Liver (tissue), 9 donors: ENCODE data around the gene RBM47. TPM values are rescaled to one million over a fixed set of nuclear protein-coding genes. Genes with fewer than 3 reads are reported as not detected.

Source experiments
- DNase-seq: peaks from one replicate; pipeline ENCODE4 v3.0.0-alpha.2; 2017; ENCODE audit warnings: low spot score
- H3K27ac ChIP-seq, 2 donors: one replicate each; pipeline ENCODE4 v1.7.0; 2013; ENCODE audit warnings: inconsistent platforms in 2 of 2, low read length in 2 of 2, control low read depth in 1 of 2, low read depth in 1 of 2, mild to moderate bottlenecking in 1 of 2
- H3K27me3 ChIP-seq, 4 donors: one replicate each; pipeline versions ENCODE4 v1.6.1 to v1.7.0; 2013; ENCODE audit warnings: low read length in 3 of 4, inconsistent platforms in 1 of 4, mild to moderate bottlenecking in 1 of 4, moderate library complexity in 1 of 4; ENCODE audit not compliant: control insufficient read depth in 4 of 4, insufficient read depth in 4 of 4
- H3K36me3 ChIP-seq, 4 donors: one replicate each; pipeline versions ENCODE4 v1.6.1 to v1.7.0; 2013; ENCODE audit warnings: low read length in 3 of 4, mild to moderate bottlenecking in 3 of 4, low read depth in 1 of 4, moderate library complexity in 1 of 4; ENCODE audit not compliant: control insufficient read depth in 4 of 4, insufficient read depth in 3 of 4
- H3K4me1 ChIP-seq, 4 donors: one replicate each; pipeline versions ENCODE4 v1.6.1 to v1.7.0; 2013; ENCODE audit warnings: low read length in 3 of 4, mild to moderate bottlenecking in 3 of 4, moderate library complexity in 1 of 4; ENCODE audit not compliant: control insufficient read depth in 4 of 4, insufficient read depth in 4 of 4
- H3K4me3 ChIP-seq, 3 donors: one replicate each; pipeline versions ENCODE4 v1.6.1 to v1.7.0; 2013; ENCODE audit warnings: low read length in 3 of 3, control low read depth in 1 of 3, low read depth in 1 of 3, mild to moderate bottlenecking in 1 of 3
- H3K9ac ChIP-seq, 2 donors: one replicate each; pipeline ENCODE4 v1.7.0; 2013; ENCODE audit warnings: low read length in 2 of 2, mild to moderate bottlenecking in 2 of 2, moderate library complexity in 2 of 2, control low read depth in 1 of 2, low read depth in 1 of 2
- H3K9me3 ChIP-seq, 4 donors: one replicate each; pipeline versions ENCODE4 v1.6.1 to v1.7.0; 2013; ENCODE audit warnings: low read length in 3 of 4; ENCODE audit not compliant: control insufficient read depth in 4 of 4
- CTCF ChIP-seq: fragments of 150-350 bp; IDR thresholded peaks from 2 replicates; pipeline ENCODE4 v1.5.1; 2017; ENCODE audit warnings: improper control_type of control experiment, low read depth, low read length; ENCODE audit not compliant: missing input control
- EGR1 ChIP-seq, 2 donors: IDR thresholded peaks; 2 replicates each; pipeline ENCODE4 v1.6.1; 2016 to 2018; ENCODE audit warnings: antibody characterized with exemption in 2 of 2, low read depth in 2 of 2
- FOXA1 ChIP-seq: IDR thresholded peaks from 2 replicates; pipeline ENCODE4 v1.6.1; 2016; ENCODE audit warnings: antibody characterized with exemption
- FOXA2 ChIP-seq: IDR thresholded peaks from 2 replicates; pipeline ENCODE4 v1.6.1; 2016; ENCODE audit warnings: antibody characterized with exemption
- GABPA ChIP-seq, 2 donors: IDR thresholded peaks in 1 of 2; conservative IDR thresholded peaks in 1 of 2; 2 replicates each; pipeline ENCODE4 v1.6.1; 2016; ENCODE audit warnings: antibody characterized with exemption in 2 of 2, mild to moderate bottlenecking in 1 of 2, moderate library complexity in 1 of 2
- HNF4A ChIP-seq, 2 donors: conservative IDR thresholded peaks; 2 replicates each; pipeline ENCODE4 v1.6.1; 2016; ENCODE audit warnings: antibody characterized with exemption in 2 of 2, mild to moderate bottlenecking in 2 of 2
- HNF4G ChIP-seq: IDR thresholded peaks from 2 replicates; pipeline ENCODE4 v1.6.1; 2016; ENCODE audit warnings: antibody characterized with exemption
- JUND ChIP-seq, 2 donors: IDR thresholded peaks; 2 replicates each; pipeline ENCODE4 v1.6.1; 2016; ENCODE audit warnings: antibody characterized with exemption in 2 of 2
- MAX ChIP-seq: IDR thresholded peaks from 2 replicates; pipeline ENCODE4 v1.6.1; 2016; ENCODE audit warnings: antibody characterized with exemption
- NR2F2 ChIP-seq: IDR thresholded peaks from 2 replicates; pipeline ENCODE4 v1.6.1; 2016; ENCODE audit warnings: antibody characterized with exemption
- RAD21 ChIP-seq, 2 donors: IDR thresholded peaks; 2 replicates each; pipeline ENCODE4 v1.6.1; 2016; ENCODE audit warnings: antibody characterized with exemption in 2 of 2, mild to moderate bottlenecking in 2 of 2
- REST ChIP-seq: IDR thresholded peaks from 2 replicates; pipeline ENCODE4 v1.6.1; 2016; ENCODE audit warnings: antibody characterized with exemption, mild to moderate bottlenecking
- RXRA ChIP-seq, 2 donors: IDR thresholded peaks; 2 replicates each; pipeline ENCODE4 v1.6.1; 2017 to 2018; ENCODE audit warnings: antibody characterized with exemption in 2 of 2, mild to moderate bottlenecking in 1 of 2
- SP1 ChIP-seq: IDR thresholded peaks from 2 replicates; pipeline ENCODE4 v1.6.1; 2018; ENCODE audit warnings: antibody characterized with exemption, mild to moderate bottlenecking
- TAF1 ChIP-seq: conservative IDR thresholded peaks from 2 replicates; pipeline ENCODE4 v1.6.1; 2016; ENCODE audit warnings: antibody characterized with exemption, mild to moderate bottlenecking
- YY1 ChIP-seq: IDR thresholded peaks from 2 replicates; pipeline ENCODE4 v1.6.1; 2016; ENCODE audit warnings: antibody characterized with exemption, mild to moderate bottlenecking
- ZBTB33 ChIP-seq: IDR thresholded peaks from 2 replicates; pipeline ENCODE4 v1.6.1; 2016; ENCODE audit warnings: antibody characterized with exemption
- WGBS: extraction: QIAGEN DNeasy Blood & Tissue Kit; methylation state at CpG from one replicate; pipeline ENCODE4 v1.1.7; 2013; 5-methylcytosine and 5-hydroxymethylcytosine counted together
- polyA plus RNA-seq, 2 donors: library from polyadenylated mRNA; stranded (reverse) in 1 of 2; unstranded in 1 of 2; fragments of 200-250 nt in 1 of 2; fragments of >200 nt in 1 of 2; fragmentation: Nextera tagmentation in 1 of 2; extraction: Ambion mirVana in 1 of 2; gene quantifications; one replicate each; pipeline versions ENCODE4 v1.2.1 to v1.2.3, GENCODE V29; 2013 to 2015
- total RNA-seq, 2 donors: library from RNA; depleted of rRNA; stranded (reverse); fragments of >200 nt; gene quantifications; one replicate each; pipeline ENCODE4 v1.2.3, GENCODE V29; 2014
- TF ChIP-seq, protein P1 (sequence below): IDR thresholded peaks from 2 replicates; pipeline ENCODE4 v1.6.1; 2016; ENCODE audit warnings: antibody characterized with exemption
- donor health status: healthy.
- donor health status: healthy.
- donor health status: healthy.
- donor health status: healthy.
- donor health status: healthy.

Gene RBM47
- total and polyA plus RNA-seq, 4 donors: 16.5 to 81.2 (median 24.7) TPM

- Histone ChIP-seq H3K4me1 (peaks cover 25 to 52% (median 36%) of the 10 kb centered on the region in 4 donors), H3K27ac (peak overlapping the region; percentile 85 to 92), H3K9ac (peak overlapping the region; percentile 30 to 66), H3K4me3 (peak overlapping the region in 1 of 3 donors; percentile 2), H3K27me3 (no peaks in the 10 kb centered on the region), H3K36me3 (peaks cover 0 to 1% (median 0%) of the 10 kb centered on the region in 4 donors), H3K9me3 (no peaks in the 10 kb centered on the region)
- no peak for DNase-seq
- TF ChIP-seq RXRA (IDR thresholded peaks at IDR 0.05): peak; percentile 89 to 90
- peak; percentile 55 for TF ChIP-seq YY1
- no peak for TF ChIP-seq FOXA2
- TF ChIP-seq NR2F2: peak; percentile 56
- peak in 1 of 2 donors; percentile 47 for TF ChIP-seq RAD21 (IDR thresholded peaks at IDR 0.05)
- peak in 1 of 2 donors; percentile 30 for TF ChIP-seq EGR1 (IDR thresholded peaks at IDR 0.05; ENCODE audit: low read depth in 2 of 2)
- TF ChIP-seq HNF4A (conservative IDR thresholded peaks at IDR 0.05): peak; percentile 66 to 79
- TF ChIP-seq ZBTB33: no peak
- TF ChIP-seq MAX: peak; percentile 54
- TF ChIP-seq FOXA1: no peak
- TF ChIP-seq HNF4G: no peak
- no peak for TF ChIP-seq GABPA (IDR thresholded peaks at IDR 0.05 in 1 of 2, conservative IDR thresholded peaks at IDR 0.05 in 1 of 2)
- no peak for TF ChIP-seq REST
- TF ChIP-seq TAF1: no peak
- peak; percentile 35 to 70 for TF ChIP-seq JUND (IDR thresholded peaks at IDR 0.05)
- TF ChIP-seq SP1: peak; percentile 88
- no peak for TF ChIP-seq CTCF
- TF ChIP-seq, protein P1, sequence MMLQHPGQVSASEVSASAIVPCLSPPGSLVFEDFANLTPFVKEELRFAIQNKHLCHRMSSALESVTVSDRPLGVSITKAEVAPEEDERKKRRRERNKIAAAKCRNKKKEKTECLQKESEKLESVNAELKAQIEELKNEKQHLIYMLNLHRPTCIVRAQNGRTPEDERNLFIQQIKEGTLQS: no peak
- 20% methylated on average over 5 of the region's 5 CpGs for WGBS
These were observed 69.8 kb downstream of the RBM47 start for GRCh38 chr4:40559585-40560465.
